HG03135 (cell line): Measurements from ENCODE around the gene PSG1.
"Not testable (repeated sequence)": the region's sequence is repeated elsewhere in the genome, so short reads cannot be mapped to it uniquely, and the experiment has no call there.

Experiments
- ATAC-seq: cut with Tn5 transposase; IDR thresholded peaks from one replicate; pipeline ENCODE4 v1.9.1; 2021; ENCODE audit warnings: mild to moderate bottlenecking, moderate library complexity; ENCODE audit not compliant: unreplicated experiment

The PSG1 gene

DNA sequence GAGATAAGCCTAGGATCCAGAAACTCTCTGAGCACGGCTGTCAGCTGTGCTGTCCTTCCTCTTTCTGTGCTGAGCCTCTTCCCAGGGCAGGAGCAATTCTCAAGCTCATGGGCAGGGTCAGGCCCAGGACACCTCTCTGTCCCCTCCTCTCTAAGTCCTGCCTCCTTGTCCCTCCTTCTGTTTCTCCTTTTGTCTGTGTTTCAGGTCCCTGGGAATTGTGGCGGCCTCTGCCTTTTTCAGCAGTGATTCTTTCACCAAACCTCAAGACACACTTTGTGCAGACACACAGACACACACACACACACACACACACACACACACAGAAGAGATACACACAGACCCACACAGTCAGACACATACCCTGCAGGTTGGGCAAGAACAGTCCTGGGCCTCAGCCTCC lies at the start of gene PSG1:
Gene PSG1 (minus strand): TSS at position 101 of the 400 bp plus-strand sequence. CDS start 132 bp downstream, outside the sequence.
- no peak for ATAC-seq

DNA sequence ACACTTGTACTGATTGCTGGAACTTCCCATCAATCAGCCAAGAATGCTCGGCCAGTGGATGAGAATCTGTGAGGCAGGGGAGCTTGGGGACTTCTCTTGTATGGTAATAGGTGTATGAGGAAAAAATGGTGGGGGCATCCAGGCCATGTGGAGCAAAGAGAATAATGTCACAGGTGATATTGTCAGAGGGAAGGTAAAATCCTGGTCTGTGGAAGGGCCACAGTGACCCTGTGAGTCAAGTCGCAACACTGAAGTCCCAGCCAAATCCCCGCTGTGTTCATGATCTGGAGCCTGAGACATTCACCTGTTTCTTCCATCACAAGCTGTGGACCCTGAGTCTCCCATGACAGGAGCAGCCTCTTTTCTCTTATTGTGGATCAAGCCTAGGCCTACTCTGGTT lies 49.4 kb upstream of the PSG1 start:
- ATAC-seq, result no peak

DNA sequence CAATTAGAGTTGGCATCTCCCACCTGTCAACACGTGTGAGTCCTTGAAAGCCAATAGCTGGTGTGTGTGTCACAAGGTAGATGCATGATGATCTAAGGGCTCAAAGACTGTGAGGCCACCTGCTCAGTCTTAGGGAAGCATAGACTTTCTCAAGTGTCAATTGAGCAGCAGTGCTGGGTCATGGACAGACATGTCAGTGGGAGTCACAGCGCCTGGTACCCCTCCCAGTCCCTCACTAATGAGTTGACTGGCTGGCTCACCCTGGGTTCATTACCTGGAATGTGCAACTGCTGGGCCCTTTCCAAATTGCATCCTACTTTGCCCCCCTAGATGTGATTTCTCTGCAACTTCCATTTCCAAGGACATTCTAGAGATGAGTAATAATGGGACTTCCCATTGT lies 47.3 kb upstream of the PSG1 start:
- ATAC-seq, result no peak

DNA sequence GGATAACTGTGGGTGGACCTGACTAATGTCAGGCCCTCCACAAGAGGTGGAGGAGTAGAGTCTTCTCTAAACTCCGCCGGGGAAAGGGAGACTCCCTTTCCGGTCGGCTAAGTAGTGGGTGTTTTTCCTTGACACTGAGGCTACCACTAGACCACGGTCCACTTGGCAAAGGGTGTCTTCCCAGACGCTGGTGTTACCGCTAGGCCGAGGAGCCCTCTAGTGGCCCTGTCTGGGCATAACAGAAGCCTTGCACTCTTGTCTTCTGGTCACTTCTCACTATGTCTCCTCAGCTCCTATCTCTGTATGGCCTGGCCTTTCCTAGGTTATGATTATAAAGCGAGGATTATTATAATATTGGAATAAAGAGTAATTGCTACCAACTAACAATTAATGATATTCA lies 43.6 kb upstream of the PSG1 start:
- not testable (repeated sequence) for ATAC-seq

DNA sequence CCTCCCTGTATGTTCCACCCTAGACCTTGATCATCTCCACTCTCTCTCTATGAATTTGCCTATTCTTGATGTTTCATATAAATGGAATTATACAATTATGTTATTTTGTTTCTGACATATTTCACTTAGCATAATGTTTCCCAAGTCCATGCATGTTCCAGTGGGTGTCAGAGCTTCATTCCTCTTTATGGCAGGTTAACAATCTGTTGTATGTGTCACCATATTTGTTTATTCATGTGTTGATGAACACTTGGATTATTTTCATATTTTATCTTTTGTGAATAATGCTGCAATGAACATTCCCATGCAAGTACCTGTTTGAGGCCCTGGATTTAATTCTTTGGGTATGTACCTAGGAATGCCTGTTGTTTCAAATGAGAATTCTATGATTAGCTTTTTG lies 41.5 kb upstream of the PSG1 start:
- ATAC-seq, result not testable (repeated sequence)

DNA sequence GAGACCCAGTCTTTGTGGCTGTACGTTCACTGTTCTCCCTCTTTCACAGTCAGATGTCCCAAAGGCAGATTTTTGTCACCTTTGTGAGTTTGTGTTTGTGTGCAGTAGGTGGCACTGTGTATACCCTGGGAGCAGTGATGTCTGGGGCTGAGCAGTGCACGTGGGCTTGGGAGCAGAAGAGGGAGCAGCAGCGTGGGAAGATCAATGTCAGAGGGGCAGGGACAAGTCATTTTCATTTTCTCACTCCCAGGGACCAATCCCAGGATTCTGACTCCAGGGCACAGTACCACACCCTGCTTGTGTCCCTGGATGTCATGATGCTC lies 40.2 kb upstream of the PSG1 start:
- ATAC-seq, result no peak

DNA sequence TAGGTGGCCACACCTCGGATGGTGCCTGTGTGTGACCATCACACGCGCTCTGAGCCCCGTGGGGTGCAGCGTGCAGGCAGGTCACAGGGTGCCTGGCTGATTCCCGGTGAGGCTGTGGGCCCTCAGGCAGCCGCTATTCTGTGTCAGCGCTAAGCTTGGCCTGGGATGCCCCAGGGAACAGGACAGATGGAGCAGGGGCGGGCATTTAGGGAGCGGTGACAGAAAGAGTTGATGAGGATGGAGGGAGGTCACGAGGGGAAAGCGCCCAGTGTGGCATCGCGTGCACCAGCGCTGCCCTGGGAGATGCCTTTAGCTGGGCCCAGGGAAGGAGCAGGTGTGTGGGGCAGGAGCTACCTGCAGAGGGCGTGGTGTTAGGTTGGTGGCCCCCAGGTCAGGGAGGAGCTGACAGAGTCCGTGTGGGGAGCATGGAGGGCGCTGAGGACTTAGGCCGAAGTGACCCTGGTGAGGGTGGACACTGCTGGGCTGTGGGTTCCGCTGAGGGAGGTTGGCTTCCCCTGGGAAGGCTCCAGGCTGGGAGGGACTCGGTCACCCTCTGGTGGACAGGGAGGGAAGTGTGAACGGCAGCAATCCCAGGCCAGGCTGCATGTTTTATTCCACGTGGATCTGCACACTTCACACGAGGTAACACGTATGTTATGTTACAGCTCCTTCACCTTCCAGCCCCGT lies 39.7 kb upstream of the PSG1 start:
- ATAC-seq, result not testable (repeated sequence)

DNA sequence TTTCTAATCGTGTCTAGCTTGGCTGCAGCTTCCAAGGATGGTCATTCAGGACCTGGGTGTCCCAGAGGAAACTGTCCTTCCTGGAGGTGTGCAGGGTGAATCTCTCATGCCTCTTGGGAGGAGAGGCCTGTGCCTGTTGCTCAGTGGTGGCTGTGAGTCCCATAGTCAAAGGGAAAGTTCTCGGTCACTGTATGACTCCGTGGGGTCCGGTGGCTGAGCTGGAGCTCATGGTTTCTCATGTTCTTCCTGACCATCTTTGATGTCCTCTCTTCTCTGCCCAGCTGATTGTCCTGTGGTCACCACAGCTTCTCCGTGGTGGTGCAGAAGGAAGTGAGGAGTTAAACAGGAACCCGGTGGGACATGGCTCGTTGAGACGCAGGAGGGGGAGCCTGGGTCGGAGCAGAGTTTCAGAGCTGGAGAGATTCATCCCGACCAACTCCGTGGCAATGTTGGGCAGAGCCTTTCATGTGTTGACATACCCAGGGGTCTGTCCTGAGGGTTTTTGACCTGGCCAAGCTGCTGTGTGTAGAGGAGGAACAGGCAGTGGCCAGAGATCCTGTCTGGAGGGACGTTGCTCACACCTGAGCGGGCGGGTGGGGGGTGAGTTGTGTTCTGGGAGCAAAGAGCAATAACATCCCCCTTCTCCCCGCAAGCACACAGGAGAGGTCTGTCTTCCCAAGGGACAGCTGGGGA lies 39.0 kb upstream of the PSG1 start:
- ATAC-seq, result not testable (repeated sequence)

DNA sequence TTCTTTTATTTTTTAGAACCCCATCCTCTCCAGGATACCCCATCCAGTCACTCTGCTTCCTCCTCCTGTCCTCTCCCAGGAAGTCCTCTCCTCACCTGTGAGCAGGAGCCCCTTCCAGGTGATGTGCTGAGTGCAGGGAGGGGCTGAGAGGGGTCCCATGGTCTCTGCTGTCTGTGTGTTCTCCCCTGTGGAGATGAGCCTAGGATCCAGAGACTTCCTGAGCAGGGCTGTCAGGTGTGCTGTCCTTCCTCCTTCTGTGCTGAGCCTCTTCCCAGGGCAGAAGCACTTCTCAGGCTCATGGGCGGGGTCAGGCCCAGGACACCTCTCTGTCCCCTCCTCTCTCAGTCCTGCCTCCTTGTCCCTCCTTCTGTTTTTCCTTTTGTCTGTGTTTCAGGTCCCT lies 38.1 kb upstream of the PSG1 start, which contains the start of gene PSG6:
Gene PSG6 (minus strand): TSS at position 261 of the 400 bp plus-strand sequence. CDS start 102 bp downstream, at position 159.
- ATAC-seq, result not testable (repeated sequence)

DNA sequence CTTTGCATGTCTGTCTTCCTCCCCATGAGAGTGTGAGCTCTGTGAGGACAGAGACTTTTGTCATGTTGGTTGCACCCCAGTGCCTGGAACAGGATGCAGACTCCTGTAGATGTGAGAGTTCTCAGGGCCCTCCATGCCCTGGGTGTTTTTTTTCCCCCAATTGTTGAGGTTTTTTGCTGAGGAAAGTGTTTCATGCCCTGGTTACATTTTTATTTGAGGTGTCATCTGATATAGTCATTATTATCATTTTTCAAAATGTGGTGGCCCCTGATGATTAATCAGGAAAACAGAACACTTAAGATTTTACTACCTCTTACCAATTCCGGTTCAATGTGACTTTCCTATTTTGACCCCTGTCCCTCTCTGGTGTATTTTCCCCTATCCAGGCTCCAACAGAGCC lies 37.4 kb upstream of the PSG1 start:
- not testable (repeated sequence) for ATAC-seq

DNA sequence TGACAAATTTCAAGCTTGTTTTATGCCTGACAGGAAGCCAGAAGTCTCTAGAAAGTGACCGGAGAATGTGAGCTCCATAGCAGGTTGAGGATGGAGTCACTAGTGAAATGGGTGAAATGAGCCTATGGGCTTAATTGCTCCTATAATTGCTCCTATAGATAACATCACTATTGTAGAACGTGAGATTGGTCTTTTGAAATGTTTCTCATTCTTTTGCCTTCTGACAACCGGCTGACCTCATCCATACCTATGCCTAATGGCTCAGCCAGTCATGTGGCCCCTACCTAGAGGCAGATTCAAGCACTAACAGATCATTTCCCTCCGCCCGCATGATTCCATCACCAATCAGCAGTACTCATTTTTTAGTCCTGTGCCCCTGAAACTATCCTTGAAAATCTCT lies 34.0 kb upstream of the PSG1 start:
- not testable (repeated sequence) for ATAC-seq

DNA sequence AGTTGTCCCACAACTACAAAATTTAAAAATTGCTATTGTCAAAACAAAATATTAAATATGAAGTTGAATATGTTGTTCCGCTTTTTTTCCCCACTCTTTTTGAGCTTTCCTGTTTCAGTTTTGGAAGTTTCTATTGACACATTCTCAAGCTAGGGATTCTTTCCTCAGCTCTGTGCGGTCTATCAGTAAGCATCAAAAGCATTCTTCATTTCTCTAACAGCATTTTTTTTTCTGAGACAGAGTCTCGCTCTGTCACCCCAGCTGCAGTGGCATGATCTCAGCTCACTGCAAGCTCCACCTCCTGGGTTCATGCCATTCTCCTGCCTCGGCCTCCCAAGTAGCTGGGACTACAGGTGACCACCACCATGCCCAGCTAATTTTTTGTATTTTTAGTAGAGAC lies 33.4 kb upstream of the PSG1 start:
- not testable (repeated sequence) for ATAC-seq

DNA sequence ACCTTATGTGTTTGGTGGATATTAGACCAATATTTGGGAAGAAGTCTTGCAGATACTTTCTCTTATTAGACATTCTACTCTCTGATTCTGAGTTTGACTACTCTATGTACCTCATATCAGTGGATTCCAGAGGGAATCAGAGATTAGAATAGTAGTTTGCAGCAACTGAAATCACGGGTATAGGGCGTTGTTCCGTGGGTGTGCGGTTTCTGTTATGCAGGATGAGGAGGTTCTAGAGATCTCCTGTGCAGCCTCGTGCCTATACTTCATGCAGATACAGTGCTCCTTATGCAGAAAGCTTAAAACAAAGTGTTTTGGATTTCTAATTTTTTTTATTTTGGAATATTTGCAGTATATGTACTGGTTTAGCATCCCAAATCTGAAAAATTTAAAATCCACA lies 32.2 kb upstream of the PSG1 start:
- not testable (repeated sequence) for ATAC-seq

DNA sequence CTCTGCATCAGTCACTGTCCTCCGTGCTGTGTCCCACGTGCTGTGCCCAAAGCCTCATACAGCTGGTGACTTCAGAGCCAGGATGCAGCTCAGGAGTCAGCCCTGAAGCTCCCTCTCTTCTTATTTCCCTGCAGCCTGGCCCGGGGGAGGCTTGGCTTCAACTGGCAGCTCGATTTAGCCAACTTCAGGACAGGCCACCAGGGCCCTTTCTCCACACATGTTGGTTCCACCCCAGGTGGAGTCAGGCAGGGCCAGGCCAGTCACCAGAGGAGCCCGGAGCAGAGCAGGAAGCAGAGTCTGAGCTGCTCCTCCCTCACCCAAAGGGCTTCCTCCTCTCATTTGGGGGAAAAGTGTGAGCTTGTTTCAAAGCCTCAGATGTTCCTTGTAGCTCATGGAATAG lies 26.6 kb upstream of the PSG1 start:
- not testable (repeated sequence) for ATAC-seq

DNA sequence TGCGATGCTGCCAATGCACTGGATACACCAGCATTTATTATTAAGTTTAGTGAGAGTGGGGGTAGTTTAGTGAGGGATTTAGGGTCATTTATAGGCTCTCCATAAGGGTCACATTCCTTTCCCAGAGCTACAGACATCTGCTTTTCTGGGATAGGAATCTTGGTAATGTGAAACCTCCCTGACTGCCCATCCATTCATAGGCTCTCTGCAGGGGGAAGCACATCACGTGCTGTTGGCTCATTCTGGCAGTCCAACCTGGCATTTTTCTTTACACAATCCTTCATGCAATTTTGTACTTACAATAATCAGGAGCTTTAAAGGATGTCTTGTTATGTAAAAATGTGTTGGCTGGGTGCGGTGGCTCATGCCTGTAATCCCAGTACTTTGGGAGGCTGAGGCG lies 21.0 kb upstream of the PSG1 start:
- not testable (repeated sequence) for ATAC-seq

DNA sequence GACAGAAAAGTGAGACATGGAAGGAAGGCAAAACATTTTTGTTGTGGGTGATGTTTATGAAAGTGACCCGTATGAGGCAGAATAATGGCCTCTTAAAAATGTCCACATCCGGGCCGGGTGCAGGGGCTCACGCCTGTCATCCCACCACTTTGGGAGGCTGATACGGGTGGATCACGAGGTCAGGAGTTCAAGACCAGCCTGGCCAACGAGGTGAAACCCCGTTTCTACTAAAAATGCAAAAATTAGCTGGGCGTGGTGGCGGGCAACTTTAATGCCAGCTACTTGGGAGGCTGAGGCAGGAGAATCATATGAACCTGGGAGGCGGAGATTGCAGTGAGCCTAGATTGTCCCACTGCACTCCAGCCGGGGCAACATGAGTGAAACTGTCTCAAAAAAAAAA lies 20.2 kb upstream of the PSG1 start:
- ATAC-seq, result not testable (repeated sequence)

DNA sequence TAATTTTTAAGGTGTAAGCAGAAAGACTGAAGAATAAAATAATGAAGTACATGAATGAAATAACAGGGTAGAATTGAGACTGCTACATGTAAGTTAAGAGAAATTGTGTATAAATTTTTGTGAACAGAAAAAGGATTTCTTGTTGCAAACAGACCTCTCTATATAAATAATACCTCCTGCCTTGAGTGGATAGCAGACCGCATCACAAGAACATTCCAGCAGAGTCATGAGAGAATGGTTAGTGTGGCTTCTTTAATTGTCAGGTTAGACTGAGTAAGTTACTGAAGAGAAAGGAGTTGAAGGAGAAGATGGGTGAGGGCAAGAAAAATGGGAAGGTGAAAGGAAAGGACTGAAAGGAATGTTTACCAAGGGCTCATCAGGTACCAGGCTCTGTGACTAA lies 19.6 kb upstream of the PSG1 start:
- ATAC-seq, result not testable (repeated sequence)

DNA sequence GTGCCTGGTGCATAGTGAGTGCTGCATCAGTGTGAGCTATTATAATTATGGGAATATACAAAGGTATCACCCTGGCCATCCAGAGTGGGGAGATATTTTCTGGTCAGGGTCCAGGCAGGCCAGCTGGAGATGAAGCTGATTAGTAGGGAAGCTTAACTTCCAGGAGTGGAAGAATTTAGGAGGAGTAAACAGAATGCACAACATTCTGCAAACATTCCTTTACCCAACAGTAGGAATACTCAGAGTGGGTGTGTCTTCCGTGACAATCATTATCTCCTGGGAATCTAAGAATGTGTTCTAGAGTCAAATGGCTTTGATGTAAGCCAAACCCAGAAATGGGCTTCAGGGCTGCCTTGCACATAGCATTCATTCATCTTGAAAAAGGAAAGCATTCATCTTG lies 19.1 kb upstream of the PSG1 start:
- ATAC-seq, result not testable (repeated sequence)

DNA sequence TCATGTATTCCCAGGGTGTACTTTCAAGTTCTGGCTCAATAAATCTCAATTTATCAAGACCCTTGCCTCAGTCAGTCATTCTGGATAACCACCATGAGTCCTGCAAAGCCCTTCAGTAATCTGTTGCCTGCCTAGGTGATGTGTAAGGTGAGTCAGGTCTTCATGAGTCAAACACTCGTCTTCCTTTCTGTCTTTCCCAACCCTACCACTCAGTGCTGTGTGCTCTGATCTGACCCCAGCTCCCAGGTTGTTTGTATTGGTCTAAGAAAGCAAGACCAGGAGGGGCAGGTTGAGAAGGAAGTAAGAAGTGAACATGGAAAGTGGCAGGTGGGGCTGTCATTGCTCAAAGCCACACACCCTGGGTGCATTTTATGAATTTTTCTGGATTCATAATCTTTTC lies 18.2 kb upstream of the PSG1 start:
- not testable (repeated sequence) for ATAC-seq

DNA sequence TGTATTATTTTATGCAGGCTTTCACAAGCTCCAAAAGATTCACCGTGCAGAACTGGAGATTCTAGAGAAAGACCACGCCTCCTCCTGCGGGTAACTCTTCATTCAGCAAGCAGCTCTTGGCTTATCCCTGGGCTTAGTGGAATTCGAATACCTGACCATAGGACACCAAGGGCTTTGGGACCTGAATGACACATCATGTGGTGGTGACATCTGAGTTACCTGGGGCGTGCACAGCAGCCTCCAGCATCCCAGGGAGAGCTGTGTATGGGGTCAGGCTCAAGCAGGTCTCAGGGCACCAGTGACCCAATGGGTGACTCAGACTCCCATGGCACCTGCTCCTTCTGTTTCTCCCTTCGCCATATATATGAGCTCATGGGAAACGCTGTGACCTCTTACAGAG lies 10.9 kb upstream of the PSG1 start:
- ATAC-seq, result not testable (repeated sequence)

DNA sequence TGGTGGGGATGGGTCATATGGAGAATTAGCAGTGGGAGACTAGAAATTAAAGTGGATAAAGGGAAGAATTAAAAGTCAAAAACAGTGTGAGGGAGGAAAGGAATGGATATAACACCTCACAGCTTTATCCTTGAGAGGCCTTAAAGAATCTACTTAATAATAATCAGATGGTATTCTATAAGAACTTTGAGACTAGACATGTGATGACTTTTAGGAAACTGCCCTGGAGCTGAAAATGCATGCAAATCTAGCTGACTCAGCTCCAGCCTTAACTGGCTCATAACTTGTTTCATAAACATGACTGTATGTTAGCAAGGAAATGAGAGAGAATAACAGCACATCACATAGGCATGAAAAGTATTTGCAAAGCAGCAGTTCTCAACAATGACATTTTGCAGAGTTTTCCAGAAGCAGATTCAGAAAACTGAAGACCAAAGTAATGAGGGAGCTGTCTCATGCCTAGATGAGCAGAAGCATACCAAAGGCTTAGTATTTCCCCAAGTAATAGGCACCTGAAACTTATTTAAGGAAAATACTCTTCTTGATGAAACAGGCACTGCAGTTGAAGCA lies 8.4 kb upstream of the PSG1 start:
- not testable (repeated sequence) for ATAC-seq

DNA sequence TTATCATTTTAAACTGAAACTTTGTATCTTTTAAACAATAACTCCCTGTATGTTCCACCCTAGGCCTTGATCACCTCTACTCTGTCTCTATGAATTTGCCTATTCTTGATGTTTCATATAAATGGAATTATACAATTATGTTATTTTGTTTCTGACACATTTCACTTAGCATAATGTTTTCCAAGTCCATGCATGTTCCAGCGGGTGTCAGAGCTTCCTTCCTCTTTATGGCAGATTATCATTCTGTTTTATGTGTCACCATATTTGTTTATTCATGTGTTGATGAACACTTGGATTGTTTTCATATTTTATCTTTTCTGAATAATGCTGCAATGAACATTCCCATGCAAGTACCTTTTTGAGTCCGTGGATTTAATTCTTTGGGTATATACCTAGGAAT lies 3.2 kb upstream of the PSG1 start:
- ATAC-seq, result not testable (repeated sequence)
